Sigmoid colon (tissue), 4 donors: ENCODE data around the gene PLCD1.

Experiments used
- CTCF ChIP-seq, 4 experiments: fragments of 450-650 bp in 3 of 4; fragments of 200-600 bp in 1 of 4; IDR thresholded peaks; one replicate each; pipeline ENCODE4 v1.5.1; 2016 to 2019; ENCODE audit warnings: antibody characterized with exemption in 4 of 4, mild to moderate bottlenecking in 3 of 4, moderate library complexity in 2 of 4
- EP300 ChIP-seq, 4 donors: sonication (generic); formaldehyde crosslinking; IDR thresholded peaks; one replicate each; pipeline ENCODE4 v1.6.1; 2017; ENCODE audit warnings: antibody characterized with exemption in 4 of 4
- POLR2A ChIP-seq, 2 donors: fragments of 450-650 bp; IDR thresholded peaks; one replicate each; pipeline ENCODE4 v1.6.1; 2016; ENCODE audit warnings: antibody characterized with exemption in 2 of 2, mild to moderate bottlenecking in 2 of 2, moderate library complexity in 2 of 2
- POLR2AphosphoS5 ChIP-seq, 4 donors: sonication (generic); formaldehyde crosslinking; IDR thresholded peaks; one replicate each; pipeline ENCODE4 v1.6.1; 2017; ENCODE audit warnings: antibody characterized with exemption in 4 of 4

- no peak for TF ChIP-seq POLR2A (IDR thresholded peaks at IDR 0.05)
- no peak for TF ChIP-seq CTCF (IDR thresholded peaks at IDR 0.05)
- TF ChIP-seq EP300 (IDR thresholded peaks at IDR 0.05) = no peak
- TF ChIP-seq POLR2AphosphoS5 (IDR thresholded peaks at IDR 0.05) = no peak
Measured at GRCh38 chr3:38059591-38059990, 30.1 kb upstream of the PLCD1 start.
